Measurements from ENCODE around the gene KLHL29.

GRCh38 chr2:23698116-23698693, 313.2 kb downstream of the KLHL29 start:
- TF ChIP-seq CTCF (conservative IDR thresholded peaks at IDR 0.05; ENCODE audit: low read depth, low read length) (no peak), EZH2 (IDR thresholded peaks at IDR 0.05; ENCODE audit: borderline replicate concordance, low read depth, low read length, poor library complexity, severe bottlenecking) (no peak)
